Activated T-helper 1 cell treated with Interleukin-2 at 50 U/mL for 16 hours (primary cell): ENCODE results near the gene CIB1.
"Not testable (repeated sequence)": the region's sequence is repeated elsewhere in the genome, so short reads cannot be mapped to it uniquely, and the experiment has no call there.

ENCODE experiments used
- DNase-seq: peaks from one replicate; pipeline ENCODE4 v3.0.0-alpha.2; 2020; ENCODE audit warnings: low read depth

The CIB1 gene

GRCh38 chr15:90192961-90193786 is 40.6 kb downstream of the CIB1 start:
- no peak for DNase-seq

GRCh38 chr15:90191794-90192509 is 41.8 kb downstream of the CIB1 start:
- DNase-seq: peak; percentile 10

GRCh38 chr15:90191344-90191687 is 42.4 kb downstream of the CIB1 start:
- DNase-seq: no peak

- DNase-seq: no peak
These were observed 43.0 kb downstream of the CIB1 start for GRCh38 chr15:90190606-90191343.

GRCh38 chr15:90189781-90190467 is 43.8 kb downstream of the CIB1 start:
- DNase-seq: no peak

GRCh38 chr15:90188914-90189748 is 44.6 kb downstream of the CIB1 start:
- no peak for DNase-seq

GRCh38 chr15:90188065-90188464 is 45.7 kb downstream of the CIB1 start:
- not testable (repeated sequence) for DNase-seq

- DNase-seq: no peak
These were observed 46.4 kb downstream of the CIB1 start for GRCh38 chr15:90187257-90187868.

GRCh38 chr15:90184786-90185704 is 48.7 kb downstream of the CIB1 start:
- peak; percentile 41 for DNase-seq

- DNase-seq: no peak
These were observed 49.5 kb downstream of the CIB1 start for GRCh38 chr15:90184119-90184785.

GRCh38 chr15:90181776-90182175 is 52.0 kb downstream of the CIB1 start:
- DNase-seq: no peak
